ENCODE results near the gene ERC2.

GRCh38 chr3:56124546-56124945 is 343.7 kb downstream of the ERC2 start:
- TF ChIP-seq CREB1 (IDR thresholded peaks at IDR 0.05; ENCODE audit: low read depth): no peak
- TF ChIP-seq NFIC (IDR thresholded peaks at IDR 0.05): no peak

Measured in Ishikawa (cell line).